GM23338 (cell line): ENCODE results near the gene ZNF664. TPM values are rescaled to one million over a fixed set of nuclear protein-coding genes. Genes with fewer than 3 reads are reported as not detected.

Source experiments
- ATAC-seq: fragments of 200-7000 bp; cut with Tn5 transposase; 3 replicates; pipeline ENCODE4 v1.9.1; 2020
- DNase-seq: peaks from one replicate; pipeline ENCODE4 v3.0.0-alpha.2; 2015; ENCODE audit warnings: low spot score
- H2AFZ ChIP-seq: fragments of 200-600 bp; sonication (generic); 2 replicates; pipeline ENCODE4 v1.8.0; 2016; ENCODE audit warnings: antibody characterized with exemption, mild to moderate bottlenecking, moderate library complexity
- H3F3A ChIP-seq: fragments of 200-600 bp; sonication (generic); replicated peaks from 2 replicates; pipeline ENCODE4 v1.8.0; 2017; ENCODE audit warnings: antibody characterized with exemption, mixed run types, low read depth
- H3K27ac ChIP-seq: fragments of 200-600 bp; sonication (generic); 2 replicates; pipeline ENCODE4 v1.6.1; 2016; ENCODE audit warnings: low read depth
- H3K27me3 ChIP-seq: fragments of 200-600 bp; sonication (generic); 2 replicates; pipeline ENCODE4 v1.8.0; 2016; ENCODE audit warnings: mild to moderate bottlenecking, mixed run types, moderate library complexity; ENCODE audit not compliant: insufficient read depth
- H3K36me3 ChIP-seq: fragments of 200-600 bp; sonication (generic); 2 replicates; pipeline ENCODE4 v1.8.0; 2016; ENCODE audit warnings: mild to moderate bottlenecking; ENCODE audit not compliant: insufficient read depth
- H3K4me1 ChIP-seq: fragments of 200-600 bp; sonication (generic); 2 replicates; pipeline ENCODE4 v1.8.0; 2016; ENCODE audit warnings: mild to moderate bottlenecking, moderate library complexity; ENCODE audit not compliant: insufficient read depth
- H3K4me2 ChIP-seq: fragments of 200-600 bp; sonication (generic); 2 replicates; pipeline ENCODE4 v1.7.1; 2017; ENCODE audit warnings: mixed run types
- H3K4me3 ChIP-seq: fragments of 200-600 bp; sonication (generic); 2 replicates; pipeline ENCODE4 v1.6.1; 2016; ENCODE audit warnings: mixed run types
- H3K79me2 ChIP-seq: fragments of 200-600 bp; sonication (generic); replicated peaks from 2 replicates; pipeline ENCODE4 v1.8.0; 2017; ENCODE audit warnings: mild to moderate bottlenecking; ENCODE audit not compliant: insufficient read depth
- H3K9me2 ChIP-seq: fragments of 200-600 bp; sonication (generic); 2 replicates; pipeline ENCODE4 v1.8.0; 2017; ENCODE audit not compliant: insufficient read depth
- H4K20me1 ChIP-seq: fragments of 200-600 bp; sonication (generic); replicated peaks from 2 replicates; pipeline ENCODE4 v1.8.0; 2017; ENCODE audit warnings: mild to moderate bottlenecking; ENCODE audit not compliant: insufficient read depth
- H3K27ac Mint-ChIP-seq: 2 replicates; pipeline ENCODE4 v1.8.0; 2020; ENCODE audit warnings: inconsistent platforms, mild to moderate bottlenecking, moderate library complexity, mixed read lengths
- H3K27me3 Mint-ChIP-seq: 3 replicates; pipeline ENCODE4 v1.8.0; 2022; ENCODE audit warnings: low read depth, mild to moderate bottlenecking, moderate library complexity, mixed read lengths, inconsistent platforms; ENCODE audit not compliant: insufficient read depth, poor library complexity
- H3K36me3 Mint-ChIP-seq: 3 replicates; pipeline ENCODE4 v1.8.0; 2021; ENCODE audit warnings: low read depth, mild to moderate bottlenecking, inconsistent platforms, moderate library complexity, mixed read lengths
- H3K4me1 Mint-ChIP-seq: 3 replicates; pipeline ENCODE4 v1.8.0; 2020; ENCODE audit warnings: mild to moderate bottlenecking, inconsistent platforms, mixed read lengths
- H3K4me3 Mint-ChIP-seq: 3 replicates; pipeline ENCODE4 v1.8.0; 2021; ENCODE audit warnings: moderate library complexity, mild to moderate bottlenecking, inconsistent platforms, mixed read lengths
- H3K9me3 Mint-ChIP-seq: 3 replicates; pipeline ENCODE4 v1.8.0; 2020; ENCODE audit warnings: moderate library complexity, mild to moderate bottlenecking, inconsistent platforms, mixed read lengths
- EZH2 ChIP-seq: fragments of 200-600 bp; sonication (generic); IDR thresholded peaks from one replicate; pipeline ENCODE4 v1.8.0; 2017; ENCODE audit warnings: antibody characterized with exemption, mild to moderate bottlenecking, low read depth; ENCODE audit not compliant: unreplicated experiment
- JUNB ChIP-seq: IDR thresholded peaks from one replicate; pipeline ENCODE4 v1.6.1; 2016; ENCODE audit warnings: antibody characterized with exemption; ENCODE audit not compliant: unreplicated experiment
- NANOG ChIP-seq: IDR thresholded peaks from 2 replicates; pipeline ENCODE4 v1.6.1; 2016; ENCODE audit warnings: antibody characterized with exemption, borderline replicate concordance
- POLR2AphosphoS5 ChIP-seq: IDR thresholded peaks from 2 replicates; pipeline ENCODE4 v1.6.1; 2016; ENCODE audit warnings: antibody characterized with exemption, low read depth
- REST ChIP-seq: IDR thresholded peaks from one replicate; pipeline ENCODE4 v1.6.1; 2018; ENCODE audit warnings: antibody characterized with exemption; ENCODE audit not compliant: unreplicated experiment
- STAT1 ChIP-seq: IDR thresholded peaks from one replicate; pipeline ENCODE4 v1.6.1; 2016; ENCODE audit warnings: antibody characterized with exemption; ENCODE audit not compliant: unreplicated experiment
- ZNF462 ChIP-seq: fragments of 250-450 bp; sonication (Bioruptor Pico); IDR thresholded peaks from 2 replicates; pipeline ENCODE4 v1.5.0; 2020; ENCODE audit warnings: mild to moderate bottlenecking, moderate library complexity
- polyA plus RNA-seq: library from polyadenylated mRNA; unstranded; fragments of >200 nt; fragmentation: Nextera tagmentation; extraction: Ambion mirVana; gene quantifications from 2 replicates; pipeline ENCODE4 v1.2.1, GENCODE V29; 2016
- total RNA-seq: library from RNA; depleted of rRNA; stranded (reverse); fragments of >200 nt; shearing (Covaris generic); gene quantifications from 2 replicates; pipeline ENCODE4 v1.2.3, GENCODE V29; 2014

Gene ZNF664
- total and polyA plus RNA-seq, 2 experiments from 2014 or later = 8.1 to 35.2 TPM

- no peak overlapping the region for H3K27ac ChIP-seq
- H3K4me3 ChIP-seq = no peak overlapping the region
- TF ChIP-seq JUNB (no peak), EZH2 (no peak), NANOG (no peak), STAT1 (no peak), POLR2AphosphoS5 (no peak), REST (no peak), ZNF462 (CRISPR knock-in tag) (no peak)
- H3K27ac Mint-ChIP-seq = no peak overlapping the region
- no peak overlapping the region for H3K4me3 Mint-ChIP-seq
- no peak overlapping the region for H2AFZ ChIP-seq
- H3K4me1 Mint-ChIP-seq = peaks cover 4% of the 10 kb centered on the region; the same call in 2 of the 3 replicates
- H3K9me2 ChIP-seq = no peaks in the 10 kb centered on the region
- no peak for DNase-seq
- no peaks in the 10 kb centered on the region for H3F3A ChIP-seq
- H3K9me3 Mint-ChIP-seq = peaks cover 15% of the 10 kb centered on the region
- H3K27me3 Mint-ChIP-seq = peaks cover 6% of the 10 kb centered on the region
- no peaks in the 10 kb centered on the region for H4K20me1 ChIP-seq
- peaks cover 4% of the 10 kb centered on the region; the same call in 2 of the 3 replicates for H3K36me3 Mint-ChIP-seq
- H3K4me1 ChIP-seq = no peaks in the 10 kb centered on the region
- no peaks in the 10 kb centered on the region for H3K27me3 ChIP-seq
- ATAC-seq = no peak
- H3K4me2 ChIP-seq = no peak overlapping the region
- no peaks in the 10 kb centered on the region for H3K79me2 ChIP-seq
- no peaks in the 10 kb centered on the region for H3K36me3 ChIP-seq
These were observed 54.9 kb downstream of the ZNF664 start for GRCh38 chr12:124027753-124028554.
